Mammary epithelial cell (primary cell): ENCODE measurements around the gene VPS33B.

ENCODE experiments used
- EZH2 ChIP-seq: IDR thresholded peaks from 2 replicates; pipeline ENCODE4 v1.6.1; 2012; ENCODE audit warnings: low read length, inconsistent platforms, borderline replicate concordance
- TF ChIP-seq, protein P1 (sequence below), 2 donors: IDR thresholded peaks in 1 of 2; conservative IDR thresholded peaks in 1 of 2; 2 replicates each; pipeline ENCODE4 v1.5.1; 2011 to 2012; ENCODE audit warnings: inconsistent platforms in 2 of 2, low read length in 2 of 2, mild to moderate bottlenecking in 2 of 2, control low read depth in 1 of 2, low read depth in 1 of 2; ENCODE audit not compliant: insufficient read depth in 1 of 2; ENCODE audit errors: extremely low read depth in 1 of 2

- TF ChIP-seq, protein P1, sequence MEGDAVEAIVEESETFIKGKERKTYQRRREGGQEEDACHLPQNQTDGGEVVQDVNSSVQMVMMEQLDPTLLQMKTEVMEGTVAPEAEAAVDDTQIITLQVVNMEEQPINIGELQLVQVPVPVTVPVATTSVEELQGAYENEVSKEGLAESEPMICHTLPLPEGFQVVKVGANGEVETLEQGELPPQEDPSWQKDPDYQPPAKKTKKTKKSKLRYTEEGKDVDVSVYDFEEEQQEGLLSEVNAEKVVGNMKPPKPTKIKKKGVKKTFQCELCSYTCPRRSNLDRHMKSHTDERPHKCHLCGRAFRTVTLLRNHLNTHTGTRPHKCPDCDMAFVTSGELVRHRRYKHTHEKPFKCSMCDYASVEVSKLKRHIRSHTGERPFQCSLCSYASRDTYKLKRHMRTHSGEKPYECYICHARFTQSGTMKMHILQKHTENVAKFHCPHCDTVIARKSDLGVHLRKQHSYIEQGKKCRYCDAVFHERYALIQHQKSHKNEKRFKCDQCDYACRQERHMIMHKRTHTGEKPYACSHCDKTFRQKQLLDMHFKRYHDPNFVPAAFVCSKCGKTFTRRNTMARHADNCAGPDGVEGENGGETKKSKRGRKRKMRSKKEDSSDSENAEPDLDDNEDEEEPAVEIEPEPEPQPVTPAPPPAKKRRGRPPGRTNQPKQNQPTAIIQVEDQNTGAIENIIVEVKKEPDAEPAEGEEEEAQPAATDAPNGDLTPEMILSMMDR (conservative IDR thresholded peaks at IDR 0.05 in 1 of 2, IDR thresholded peaks at IDR 0.05 in 1 of 2; ENCODE audit: extremely low read depth in 1 of 2, insufficient read depth in 1 of 2, low read depth in 1 of 2, low read length in 2 of 2): peak; percentile 52 to 76
- no peak for TF ChIP-seq EZH2
These were observed 27.2 kb upstream of the VPS33B start for GRCh38 chr15:91049378-91050127.
